ENCODE results near the gene CHST15.

Gene CHST15

GRCh38 chr10:124078028-124078427 is 15.4 kb downstream of the CHST15 start:
- Histone ChIP-seq H3K79me2 (ENCODE audit: insufficient read depth, low read length) (no peaks in the 10 kb centered on the region; the same call in 1 of the 2 replicates), H2AFZ (ENCODE audit: low read depth, low read length) (no peak overlapping the region), H3K27ac (ENCODE audit: low read length) (no peak overlapping the region), H3K36me3 (ENCODE audit: insufficient read depth, low read length) (no peaks in the 10 kb centered on the region), H3K27me3 (ENCODE audit: insufficient read depth, low read length, poor library complexity) (no peaks in the 10 kb centered on the region), H3K4me1 (ENCODE audit: insufficient read depth, low read length) (peaks cover 27% of the 10 kb centered on the region), H3K4me2 (ENCODE audit: insufficient read depth, low read length) (no peak overlapping the region), H3K9me3 (ENCODE audit: insufficient read depth, low read length, severe bottlenecking) (no peaks in the 10 kb centered on the region), H3K9ac (ENCODE audit: low read depth, low read length) (no peak overlapping the region), H3K4me3 (ENCODE audit: low read depth in 1 of 2, low read length in 2 of 2) (no peak overlapping the region), H4K20me1 (ENCODE audit: insufficient read depth, low read length) (no peaks in the 10 kb centered on the region)
- no peak for ATAC-seq (ENCODE audit: insufficient read depth, low read depth)
- TF ChIP-seq EZH2 (IDR thresholded peaks at IDR 0.05; ENCODE audit: borderline replicate concordance, low read depth, low read length, severe bottlenecking) (no peak), CTCF (IDR thresholded peaks at IDR 0.05; ENCODE audit: borderline replicate concordance, extremely low read depth, low read length, poor library complexity, severe bottlenecking) (no peak)
- DNase-seq = no peak

DNA sequence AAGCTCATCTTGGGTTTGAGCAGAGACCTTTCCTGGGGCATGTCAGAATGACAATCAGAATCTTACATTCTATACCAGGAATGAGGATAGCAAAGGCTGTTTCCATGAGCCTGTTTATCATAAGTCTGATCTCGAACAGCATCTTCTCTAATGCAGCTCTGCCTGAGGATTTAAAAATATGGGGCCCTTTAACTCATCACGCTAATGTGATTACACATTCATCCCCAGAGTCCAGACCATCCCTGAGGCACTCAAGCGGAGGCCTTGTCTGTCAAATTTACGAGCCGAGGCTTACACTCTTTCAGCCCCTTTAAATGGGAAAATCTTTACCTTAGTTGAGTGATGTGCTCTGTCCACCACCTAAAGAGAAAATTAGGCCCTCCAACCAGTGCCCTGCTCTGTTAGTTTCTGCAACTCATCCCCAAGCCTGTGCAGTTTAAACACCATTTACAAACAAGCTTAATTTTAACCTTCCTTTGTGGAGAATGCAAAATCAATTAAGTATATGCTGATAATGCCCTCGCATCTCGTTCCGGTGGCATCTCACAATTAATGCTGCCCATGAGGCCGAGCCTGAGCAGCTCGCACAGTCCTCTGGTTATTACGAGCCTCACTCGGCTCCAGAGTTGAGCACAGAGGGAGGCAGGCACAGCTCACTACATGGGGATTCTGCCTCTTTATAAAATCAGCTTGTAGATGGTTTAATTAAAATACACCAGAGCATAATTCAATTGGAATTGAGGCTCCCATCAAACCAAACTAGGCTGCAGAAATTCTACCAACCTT is 16.0 kb downstream of the CHST15 start:
- TF ChIP-seq CTCF (IDR thresholded peaks at IDR 0.05; ENCODE audit: borderline replicate concordance, extremely low read depth, low read length, poor library complexity, severe bottlenecking) = no peak
- H3K9ac ChIP-seq (ENCODE audit: low read depth, low read length) = no peak overlapping the region
- H3K9me3 ChIP-seq (ENCODE audit: insufficient read depth, low read length, severe bottlenecking) = no peaks in the 10 kb centered on the region
- peaks cover 33% of the 10 kb centered on the region for H3K4me1 ChIP-seq (ENCODE audit: insufficient read depth, low read length)
- no peaks in the 10 kb centered on the region for H4K20me1 ChIP-seq (ENCODE audit: insufficient read depth, low read length)
- H3K36me3 ChIP-seq (ENCODE audit: insufficient read depth, low read length) = no peaks in the 10 kb centered on the region
- H3K4me3 ChIP-seq (ENCODE audit: low read depth in 1 of 2, low read length in 2 of 2) = no peak overlapping the region
- DNase-seq = no peak
- no peak overlapping the region for H2AFZ ChIP-seq (ENCODE audit: low read depth, low read length)
- no peaks in the 10 kb centered on the region; the same call in 1 of the 2 replicates for H3K79me2 ChIP-seq (ENCODE audit: insufficient read depth, low read length)
- no peak overlapping the region for H3K27ac ChIP-seq (ENCODE audit: low read length)
- ATAC-seq (ENCODE audit: insufficient read depth, low read depth) = no peak
- no peaks in the 10 kb centered on the region for H3K27me3 ChIP-seq (ENCODE audit: insufficient read depth, low read length, poor library complexity)
- no peak overlapping the region for H3K4me2 ChIP-seq (ENCODE audit: insufficient read depth, low read length)

- no peaks in the 10 kb centered on the region for H4K20me1 ChIP-seq (ENCODE audit: insufficient read depth, low read length)
- no peaks in the 10 kb centered on the region; the same call in 1 of the 2 replicates for H3K79me2 ChIP-seq (ENCODE audit: insufficient read depth, low read length)
- peaks cover 45% of the 10 kb centered on the region for H3K4me1 ChIP-seq (ENCODE audit: insufficient read depth, low read length)
Measured at GRCh38 chr10:124076148-124076733, 17.2 kb downstream of the CHST15 start.

More at GRCh38 chr10:124076148-124076733, 17.2 kb downstream of the CHST15 start:
- Histone ChIP-seq H3K27ac (ENCODE audit: low read length) (peak overlapping the region; percentile 28; the same call in 1 of the 2 replicates), H3K27me3 (ENCODE audit: insufficient read depth, low read length, poor library complexity) (no peaks in the 10 kb centered on the region), H3K9ac (ENCODE audit: low read depth, low read length) (no peak overlapping the region), H2AFZ (ENCODE audit: low read depth, low read length) (no peak overlapping the region), H3K4me2 (ENCODE audit: insufficient read depth, low read length) (no peak overlapping the region), H3K9me3 (ENCODE audit: insufficient read depth, low read length, severe bottlenecking) (no peaks in the 10 kb centered on the region), H3K4me3 (ENCODE audit: low read depth in 1 of 2, low read length in 2 of 2) (no peak overlapping the region), H3K36me3 (ENCODE audit: insufficient read depth, low read length) (no peaks in the 10 kb centered on the region)
- TF ChIP-seq EZH2 (IDR thresholded peaks at IDR 0.05; ENCODE audit: borderline replicate concordance, low read depth, low read length, severe bottlenecking) = no peak
- TF ChIP-seq CTCF (IDR thresholded peaks at IDR 0.05; ENCODE audit: borderline replicate concordance, extremely low read depth, low read length, poor library complexity, severe bottlenecking) = no peak
- ATAC-seq (ENCODE audit: insufficient read depth, low read depth) (no peak), DNase-seq (no peak)
